ENCODE measurements around the gene SMPD3.

DNA sequence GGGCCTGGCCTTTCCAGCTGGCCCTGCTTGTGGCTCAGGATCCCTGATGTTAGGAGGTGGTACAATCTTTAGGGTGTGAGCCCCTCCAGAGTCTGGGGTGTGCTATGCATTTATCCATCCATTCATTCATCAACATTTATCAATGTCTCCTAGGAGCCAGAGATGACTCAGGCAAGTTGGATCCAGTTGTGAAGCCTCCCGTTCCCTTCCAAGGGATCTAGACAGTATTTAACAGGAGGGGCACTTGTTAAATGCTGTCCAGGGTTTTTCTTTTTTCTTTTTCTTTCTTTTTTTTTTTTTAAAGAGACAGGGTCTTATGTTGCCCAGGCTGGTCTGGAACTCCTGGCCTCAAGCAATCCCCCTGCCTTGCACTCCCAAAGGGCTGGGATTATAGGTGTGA, 42.0 kb upstream of the SMPD3 start:
- no peak for TF ChIP-seq POLR2A (IDR thresholded peaks at IDR 0.05; ENCODE audit: low read length)
- no peak for TF ChIP-seq GATA1 (IDR thresholded peaks at IDR 0.05; ENCODE audit: low read depth, low read length)

All from erythroblast (primary cell).